ENCODE data around the gene TMEM181. TPM values are rescaled to one million over a fixed set of nuclear protein-coding genes. Genes with fewer than 3 reads are reported as not detected.

TMEM181 gene
- total and polyA plus RNA-seq, 2 of the 13 experiments (the other 11 are each of a cell fraction or from before 2014, with no cell fraction given): 59.1 to 108 TPM

GRCh38 chr6:158559895-158560835 lies at the start of gene TMEM181 (continued):
- TF ChIP-seq E2F2 (CRISPR knock-in tag; IDR thresholded peaks at IDR 0.05; ENCODE audit: borderline replicate concordance): no peak
- TF ChIP-seq THAP7 (CRISPR knock-in tag; IDR thresholded peaks at IDR 0.05): no peak; the same call in 1 of the 2 replicates
- peak; percentile 80; the same call in 1 of the 2 replicates for TF ChIP-seq BATF2 (CRISPR knock-in tag; IDR thresholded peaks at IDR 0.05)
- peak; percentile 76; the same call in 1 of the 2 replicates for TF ChIP-seq ZNF850 (CRISPR knock-in tag; conservative IDR thresholded peaks at IDR 0.05)
- TF ChIP-seq HMGA1 (CRISPR knock-in tag; conservative IDR thresholded peaks at IDR 0.05): no peak
- no peak; the same call in none of the 2 replicates for TF ChIP-seq NR0B2 (CRISPR knock-in tag; IDR thresholded peaks at IDR 0.05)
- TF ChIP-seq ATF3 (CRISPR knock-in tag; IDR thresholded peaks at IDR 0.05): peak; percentile 45; the same call in 1 of the 2 replicates
- peak; percentile 29; the same call in 1 of the 2 replicates for TF ChIP-seq REPIN1 (CRISPR knock-in tag; IDR thresholded peaks at IDR 0.05; ENCODE audit: borderline replicate concordance, low read depth)
- TF ChIP-seq KMT2B (CRISPR knock-in tag; IDR thresholded peaks at IDR 0.05): peak; percentile 83; the same call in 1 of the 2 replicates
- TF ChIP-seq RXRA (CRISPR knock-in tag; IDR thresholded peaks at IDR 0.05): peak; percentile 38; the same call in 1 of the 2 replicates
- TF ChIP-seq SMAD3 (CRISPR knock-in tag; IDR thresholded peaks at IDR 0.05): peak; percentile 46; the same call in 1 of the 2 replicates
- TF ChIP-seq POGK (CRISPR knock-in tag; conservative IDR thresholded peaks at IDR 0.05): no peak; the same call in none of the 2 replicates
- TF ChIP-seq E2F1 (CRISPR knock-in tag; IDR thresholded peaks at IDR 0.05): peak; percentile 50
- TF ChIP-seq ATF7-NPFF (CRISPR knock-in tag; IDR thresholded peaks at IDR 0.05; ENCODE audit: low read depth): peak; percentile 95
- TF ChIP-seq ZFP91 (CRISPR knock-in tag; IDR thresholded peaks at IDR 0.05; ENCODE audit: borderline replicate concordance): peak; percentile 58
- TF ChIP-seq ZNF878 (CRISPR knock-in tag; IDR thresholded peaks at IDR 0.05): no peak
- TF ChIP-seq NFYB (CRISPR knock-in tag; IDR thresholded peaks at IDR 0.05): peak; percentile 25; the same call in 1 of the 2 replicates
- TF ChIP-seq ARNT2 (CRISPR knock-in tag; IDR thresholded peaks at IDR 0.05; ENCODE audit: low read depth): peak; percentile 86; the same call in 1 of the 2 replicates
- TF ChIP-seq ZNF549 (CRISPR knock-in tag; IDR thresholded peaks at IDR 0.05): no peak

Measured in HepG2 (cell line).